Measurements from ENCODE around the gene C3orf62.

Gene C3orf62

GRCh38 chr3:49276475-49277382, at the start of gene C3orf62:
Gene C3orf62, minus strand, starts transcription at chr3:49277232. Its CDS starts 360 bp downstream, at chr3:49276872.
- peak; percentile 92 for DNase-seq (ENCODE audit: low read depth, low spot score)

- DNase-seq (ENCODE audit: low read depth, low spot score), result no peak
Measured at GRCh38 chr3:49324768-49325167, 47.7 kb upstream of the C3orf62 start.

DNA sequence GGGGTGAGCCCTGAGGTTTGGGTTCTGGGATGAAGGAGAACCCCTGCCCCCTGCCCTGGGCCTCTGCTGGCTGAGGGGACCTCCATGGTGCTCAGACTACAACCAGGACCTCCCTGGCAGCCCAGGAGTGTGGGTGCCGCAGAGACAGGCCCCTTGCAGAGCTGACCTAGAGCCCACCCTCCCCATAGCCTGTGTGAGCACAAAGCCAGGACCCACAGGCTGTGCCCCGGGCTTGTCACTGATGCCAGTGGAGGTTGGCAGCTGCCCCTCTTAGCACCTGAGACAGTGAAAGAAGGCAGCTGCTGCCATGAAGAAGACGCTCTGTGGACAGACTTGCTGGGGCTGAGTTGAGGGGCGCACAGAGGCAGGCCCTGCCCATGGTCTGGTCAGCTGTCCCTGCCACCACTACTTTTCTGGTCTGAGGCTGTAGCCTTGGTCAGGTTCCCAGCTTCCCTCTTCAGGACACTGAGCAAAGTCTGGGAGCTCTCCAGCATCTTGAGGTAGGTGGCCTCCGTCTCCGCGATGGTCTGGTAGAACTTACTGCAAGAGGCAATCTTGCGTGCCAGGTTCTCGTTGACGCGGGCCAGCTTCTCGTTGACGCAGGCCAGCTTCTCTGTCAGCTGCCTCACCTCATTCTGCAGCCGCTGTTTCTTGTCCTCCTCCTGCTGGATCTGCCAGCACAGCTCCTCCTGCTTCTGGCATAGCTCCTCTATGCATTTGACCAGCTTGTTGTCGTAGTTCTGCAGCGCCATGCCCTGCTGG, 39.8 kb upstream of the C3orf62 start:
- DNase-seq (ENCODE audit: low read depth, low spot score), result no peak

GRCh38 chr3:49313896-49314688, 37.1 kb upstream of the C3orf62 start:
- DNase-seq (ENCODE audit: low read depth, low spot score), result no peak

- no peak for DNase-seq (ENCODE audit: low read depth, low spot score)
Measured at GRCh38 chr3:49311283-49311682, 34.3 kb upstream of the C3orf62 start.

GRCh38 chr3:49310677-49311076, 33.6 kb upstream of the C3orf62 start:
- DNase-seq (ENCODE audit: low read depth, low spot score), result no peak

DNA sequence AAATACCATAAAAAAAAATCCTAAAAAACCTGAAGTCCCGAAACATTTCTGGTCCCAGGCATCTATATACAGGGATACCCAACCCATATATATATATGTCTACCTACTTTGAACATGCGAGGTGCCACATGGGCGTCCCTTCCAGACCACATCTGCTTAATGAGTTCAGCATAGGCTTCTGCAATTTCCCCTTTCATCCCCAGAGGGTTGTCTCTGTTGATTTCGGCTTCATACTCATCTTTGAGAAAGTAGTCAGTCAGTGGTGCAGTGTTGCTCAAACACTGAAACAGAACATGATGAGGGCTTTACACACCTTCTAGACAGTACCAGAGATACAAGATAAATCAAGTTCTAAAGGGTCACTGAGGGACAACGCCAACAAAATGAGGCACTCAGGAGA, 28.6 kb upstream of the C3orf62 start:
- no peak for DNase-seq (ENCODE audit: low read depth, low spot score)

DNA sequence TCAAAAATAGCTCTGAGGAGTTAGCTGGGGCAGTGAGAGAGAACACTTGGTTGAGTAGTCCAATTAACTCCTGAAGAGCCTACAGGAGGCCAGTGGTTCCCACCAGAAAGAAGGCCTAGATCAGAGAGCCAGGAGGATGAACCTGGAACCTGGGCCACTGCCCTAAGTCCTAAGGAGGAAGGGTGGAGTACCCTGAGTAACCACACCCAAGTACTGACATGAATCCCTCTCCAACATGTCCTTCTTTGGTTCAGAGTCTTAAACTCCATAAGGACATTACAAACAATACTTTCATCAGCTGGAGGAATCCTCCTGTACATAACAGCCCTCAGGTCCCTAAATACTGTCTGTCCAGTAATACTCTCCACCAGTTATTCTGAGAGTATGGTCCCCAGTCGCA, 25.6 kb upstream of the C3orf62 start:
- DNase-seq (ENCODE audit: low read depth, low spot score), result no peak

- no peak for DNase-seq (ENCODE audit: low read depth, low spot score)
Measured at GRCh38 chr3:49300595-49300994, 23.6 kb upstream of the C3orf62 start.

DNA sequence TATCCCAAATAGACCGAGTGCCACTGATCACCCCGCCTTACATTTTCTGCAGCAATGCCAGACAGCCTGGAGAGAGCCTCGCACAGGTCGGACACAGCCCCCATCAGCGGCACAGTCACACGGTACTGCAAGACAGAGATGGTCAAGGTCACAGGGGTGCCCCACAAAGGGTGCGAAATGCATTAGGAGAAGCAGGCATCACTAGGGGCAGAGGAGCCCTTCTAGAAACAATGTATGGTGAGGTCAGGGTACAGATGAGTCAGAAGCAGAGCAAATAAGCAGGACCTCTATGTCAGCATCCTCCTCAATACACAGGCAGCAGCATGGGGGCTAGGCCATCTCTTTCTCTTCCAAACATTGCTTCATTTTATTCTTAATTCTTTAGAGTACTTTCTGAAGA, 21.5 kb upstream of the C3orf62 start:
- DNase-seq (ENCODE audit: low read depth, low spot score), result no peak

DNA sequence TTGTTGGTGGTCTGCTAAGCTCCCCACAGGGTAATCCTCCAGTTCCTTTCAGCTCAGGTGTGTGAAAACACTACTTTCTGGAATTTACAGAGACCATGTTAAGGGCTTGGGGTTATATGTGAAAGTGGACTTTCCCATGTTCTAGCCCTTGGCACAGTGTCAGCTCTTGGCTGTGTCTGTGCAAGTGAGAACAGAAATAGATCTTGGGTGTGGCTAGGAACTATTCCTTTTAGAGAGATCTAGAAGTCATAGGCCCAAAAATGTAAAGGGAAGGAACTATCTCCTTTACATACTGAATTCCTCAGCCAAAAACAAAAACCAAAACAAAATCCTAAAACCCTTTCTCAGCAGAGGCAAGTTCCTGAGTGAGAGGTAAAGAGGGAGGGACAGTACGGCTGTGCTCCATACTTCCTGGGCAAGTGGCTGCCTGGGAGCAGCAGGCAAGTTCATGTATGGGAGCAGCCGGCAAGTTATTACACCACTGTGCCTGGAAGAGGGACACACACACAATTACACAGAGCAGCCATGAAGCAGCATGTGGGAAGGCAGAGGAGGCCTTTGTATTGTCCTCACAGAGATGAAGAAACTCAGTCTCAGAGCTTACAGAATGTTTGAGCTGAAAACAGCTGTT, 19.9 kb upstream of the C3orf62 start:
- DNase-seq (ENCODE audit: low read depth, low spot score), result no peak

GRCh38 chr3:49295489-49296058, 18.5 kb upstream of the C3orf62 start:
- DNase-seq (ENCODE audit: low read depth, low spot score), result peak; percentile 37

GRCh38 chr3:49294343-49294742, 17.3 kb upstream of the C3orf62 start:
- no peak for DNase-seq (ENCODE audit: low read depth, low spot score)

- DNase-seq (ENCODE audit: low read depth, low spot score), result no peak
Measured at GRCh38 chr3:49283997-49284396, 7.0 kb upstream of the C3orf62 start.

GRCh38 chr3:49279376-49279775, 2.3 kb upstream of the C3orf62 start:
- no peak for DNase-seq (ENCODE audit: low read depth, low spot score)

- no peak for DNase-seq (ENCODE audit: low read depth, low spot score)
Measured at GRCh38 chr3:49278548-49278947, 1.5 kb upstream of the C3orf62 start.

GRCh38 chr3:49277383-49277775, 347 bp upstream of the C3orf62 start:
- DNase-seq (ENCODE audit: low read depth, low spot score), result no peak

- no peak for DNase-seq (ENCODE audit: low read depth, low spot score)
Measured at GRCh38 chr3:49273825-49274532, 3.1 kb downstream of the C3orf62 start.

DNA sequence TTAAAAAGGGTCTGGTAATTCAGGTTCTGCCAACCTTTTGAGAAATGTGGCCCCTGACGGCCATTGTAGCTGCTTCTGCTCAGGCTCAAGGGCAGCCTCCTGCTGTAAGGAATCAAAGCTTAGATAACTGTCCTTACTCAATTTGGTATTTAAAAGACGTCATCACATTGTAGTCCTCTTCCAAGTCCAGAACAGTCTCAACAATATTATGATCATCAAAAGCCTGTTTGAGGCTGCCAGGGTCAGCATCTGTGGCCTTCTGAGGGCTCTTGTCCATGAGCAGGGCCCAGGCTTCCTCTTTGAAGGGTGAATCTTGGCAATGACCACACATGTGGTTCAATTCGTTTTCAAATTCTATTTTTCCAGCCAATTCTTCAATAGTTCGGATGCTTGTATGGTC, 6.0 kb downstream of the C3orf62 start:
- no peak for DNase-seq (ENCODE audit: low read depth, low spot score)

DNA sequence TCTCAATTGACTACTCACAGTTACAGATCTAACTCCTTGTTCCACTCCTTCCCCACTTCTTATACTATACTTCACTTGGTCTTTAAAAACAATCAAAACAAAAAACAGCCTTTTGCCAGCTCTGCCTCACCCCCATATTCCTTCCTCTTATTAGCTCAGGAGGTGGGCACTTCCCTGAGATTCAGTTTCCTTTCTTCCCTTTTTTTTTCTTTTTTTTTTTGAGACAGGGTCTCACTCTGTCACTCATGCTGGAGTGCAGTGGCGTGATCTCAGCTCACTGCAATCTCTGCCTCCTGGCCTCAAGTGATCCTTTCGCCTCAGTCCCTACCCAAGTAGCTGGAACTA, 6.9 kb downstream of the C3orf62 start:
- DNase-seq (ENCODE audit: low read depth, low spot score), result no peak

Measured in astrocyte of the hippocampus (primary cell).